Large intestine (tissue), 12 donors: ENCODE data around the gene DMP1. TPM values are rescaled to one million over a fixed set of nuclear protein-coding genes. Genes with fewer than 3 reads are reported as not detected.

ENCODE experiments used
- DNase-seq, 2 donors: peaks; one replicate each; pipeline versions ENCODE4 v3.0.0 to v3.0.0-alpha.2; 2013
- H3K27ac ChIP-seq: one replicate; pipeline ENCODE4 v1.5.1; 2013; ENCODE audit warnings: low read length
- H3K27me3 ChIP-seq: 2 replicates; pipeline ENCODE4 v1.6.1; 2013; ENCODE audit warnings: low read length; ENCODE audit not compliant: control insufficient read depth, insufficient read depth
- H3K36me3 ChIP-seq: 2 replicates; pipeline ENCODE4 v1.6.1; 2013; ENCODE audit warnings: low read length; ENCODE audit not compliant: control insufficient read depth, insufficient read depth
- H3K4me1 ChIP-seq: one replicate; pipeline ENCODE4 v1.6.1; 2013; ENCODE audit warnings: low read length; ENCODE audit not compliant: control insufficient read depth, insufficient read depth
- H3K4me3 ChIP-seq: one replicate; pipeline ENCODE4 v1.5.1; 2013; ENCODE audit warnings: low read length
- H3K9me3 ChIP-seq: one replicate; pipeline ENCODE4 v1.6.1; 2013; ENCODE audit warnings: mild to moderate bottlenecking, low read depth, low read length, moderate library complexity; ENCODE audit not compliant: control insufficient read depth
- WGBS: methylation state at CpG from one replicate; pipeline ENCODE4 v1.1.5; 2013; ENCODE audit warnings: low lambda C conversion rate; ENCODE audit not compliant: insufficient coverage; 5-methylcytosine and 5-hydroxymethylcytosine counted together
- long read RNA-seq, 11 donors: transcript quantifications; one replicate each; lab custom pipeline, GENCODE V29; 2026
- polyA plus RNA-seq: library from polyadenylated mRNA; unstranded; fragments of 120-200 nt; gene quantifications from one replicate; pipeline ENCODE4 v1.2.1, GENCODE V29; 2013

The DMP1 gene
- not detected for polyA plus RNA-seq
- long read RNA-seq, donor 1, result 0 reads
- long read RNA-seq, donor 2, result 0 reads
- long read RNA-seq, donor 3, result 0 reads
- long read RNA-seq, donor 4, result 0 reads
- long read RNA-seq, donor 5, result 0 reads
- long read RNA-seq, donor 6, result 0 reads
- long read RNA-seq, donor 7, result 0 reads
- long read RNA-seq, donor 8, result 0 reads
- long read RNA-seq, donor 9, result 0 reads
- long read RNA-seq, donor 10, result 0 reads
- long read RNA-seq, donor 11, result 0 reads

GRCh38 chr4:87649980-87650379 lies at the start of gene DMP1:
TSS of gene DMP1 (plus strand) at chr4:87650280. CDS start at chr4:87656493, 6,213 bp downstream.
- no peaks in the 10 kb centered on the region for H3K9me3 ChIP-seq
- no peaks in the 10 kb centered on the region for H3K36me3 ChIP-seq
- WGBS, result no CpG with 5 or more reads among the region's 3 CpGs
- no peaks in the 10 kb centered on the region for H3K27me3 ChIP-seq
- H3K4me1 ChIP-seq, result no peaks in the 10 kb centered on the region
- H3K4me3 ChIP-seq, result no peak within 1 kb of the TSS
- no peak within 1 kb of the TSS for H3K27ac ChIP-seq
- DNase-seq, result no peak

GRCh38 chr4:87601361-87601760 lies 48.7 kb upstream of the DMP1 start:
- H3K27ac ChIP-seq, result no peak overlapping the region
- H3K36me3 ChIP-seq, result no peaks in the 10 kb centered on the region
- no peak for DNase-seq
- H3K27me3 ChIP-seq, result no peaks in the 10 kb centered on the region
- no peak overlapping the region for H3K4me3 ChIP-seq
- no peaks in the 10 kb centered on the region for H3K9me3 ChIP-seq
- H3K4me1 ChIP-seq, result no peaks in the 10 kb centered on the region

- Histone ChIP-seq H3K36me3 (no peaks in the 10 kb centered on the region), H3K4me1 (no peaks in the 10 kb centered on the region), H3K27ac (no peak within 1 kb of the TSS), H3K27me3 (no peaks in the 10 kb centered on the region), H3K4me3 (no peak within 1 kb of the TSS), H3K9me3 (no peaks in the 10 kb centered on the region)
- WGBS, result no CpG with 5 or more reads among the region's 4 CpGs
- no peak for DNase-seq
Observed at GRCh38 chr4:87608229-87608628, 41.9 kb upstream of the DMP1 start, which contains the start of gene DSPP. TSS of gene DSPP (plus strand) at chr4:87608529. CDS start at chr4:87610909, 2,380 bp downstream.

- DNase-seq, result no peak
- WGBS, result no CpG with 5 or more reads among the region's 4 CpGs
- Histone ChIP-seq H3K27ac (no peak overlapping the region), H3K27me3 (no peaks in the 10 kb centered on the region), H3K4me1 (no peaks in the 10 kb centered on the region), H3K9me3 (no peaks in the 10 kb centered on the region), H3K4me3 (no peak overlapping the region), H3K36me3 (no peaks in the 10 kb centered on the region)
Observed at GRCh38 chr4:87614292-87614890, 35.7 kb upstream of the DMP1 start.

GRCh38 chr4:87616268-87616667 lies 33.8 kb upstream of the DMP1 start:
- Histone ChIP-seq H3K9me3 (no peaks in the 10 kb centered on the region), H3K4me1 (no peaks in the 10 kb centered on the region), H3K27me3 (no peaks in the 10 kb centered on the region), H3K27ac (no peak overlapping the region), H3K36me3 (no peaks in the 10 kb centered on the region), H3K4me3 (no peak overlapping the region)
- no peak for DNase-seq
- 46% methylated on average over 3 of the region's 9 CpGs for WGBS

- no peaks in the 10 kb centered on the region for H3K4me1 ChIP-seq
- WGBS, result no CpG with 5 or more reads among the region's 6 CpGs
- no peak for DNase-seq
- no peaks in the 10 kb centered on the region for H3K36me3 ChIP-seq
- no peaks in the 10 kb centered on the region for H3K9me3 ChIP-seq
- no peak overlapping the region for H3K27ac ChIP-seq
- no peak overlapping the region for H3K4me3 ChIP-seq
- H3K27me3 ChIP-seq, result no peaks in the 10 kb centered on the region
Observed at GRCh38 chr4:87620086-87620485, 30.0 kb upstream of the DMP1 start.

GRCh38 chr4:87620491-87620890 lies 29.6 kb upstream of the DMP1 start:
- DNase-seq, result no peak
- Histone ChIP-seq H3K9me3 (no peaks in the 10 kb centered on the region), H3K27ac (no peak overlapping the region), H3K27me3 (no peaks in the 10 kb centered on the region), H3K36me3 (no peaks in the 10 kb centered on the region), H3K4me1 (no peaks in the 10 kb centered on the region), H3K4me3 (no peak overlapping the region)

- H3K4me3 ChIP-seq, result no peak overlapping the region
- 61% methylated on average over 2 of the region's 8 CpGs for WGBS
Observed at GRCh38 chr4:87622303-87622702, 27.8 kb upstream of the DMP1 start.

GRCh38 chr4:87624698-87625097 lies 25.4 kb upstream of the DMP1 start:
- no peaks in the 10 kb centered on the region for H3K36me3 ChIP-seq
- H3K4me3 ChIP-seq, result no peak overlapping the region
- no peaks in the 10 kb centered on the region for H3K27me3 ChIP-seq
- H3K27ac ChIP-seq, result no peak overlapping the region
- no peaks in the 10 kb centered on the region for H3K4me1 ChIP-seq
- 70% methylated on average over 1 of the region's 2 CpGs for WGBS
- H3K9me3 ChIP-seq, result no peaks in the 10 kb centered on the region
- DNase-seq, result no peak

More at GRCh38 chr4:87622303-87622702, 27.8 kb upstream of the DMP1 start:
- H3K4me1 ChIP-seq, result no peaks in the 10 kb centered on the region
- no peaks in the 10 kb centered on the region for H3K9me3 ChIP-seq
- no peaks in the 10 kb centered on the region for H3K27me3 ChIP-seq
- no peak for DNase-seq
- no peaks in the 10 kb centered on the region for H3K36me3 ChIP-seq
- no peak overlapping the region for H3K27ac ChIP-seq

GRCh38 chr4:87631668-87632067 lies 18.4 kb upstream of the DMP1 start:
- H3K9me3 ChIP-seq, result no peaks in the 10 kb centered on the region
- H3K4me3 ChIP-seq, result no peak overlapping the region
- no peak for DNase-seq
- H3K27ac ChIP-seq, result no peak overlapping the region
- H3K36me3 ChIP-seq, result no peaks in the 10 kb centered on the region
- H3K4me1 ChIP-seq, result no peaks in the 10 kb centered on the region
- H3K27me3 ChIP-seq, result no peaks in the 10 kb centered on the region

- Histone ChIP-seq H3K9me3 (no peaks in the 10 kb centered on the region), H3K4me1 (no peaks in the 10 kb centered on the region), H3K27me3 (no peaks in the 10 kb centered on the region), H3K36me3 (no peaks in the 10 kb centered on the region), H3K4me3 (no peak overlapping the region), H3K27ac (no peak overlapping the region)
- 60% methylated on average over 1 of the region's 1 CpG for WGBS
- no peak for DNase-seq
Observed at GRCh38 chr4:87632469-87632868, 17.6 kb upstream of the DMP1 start.
